Panc1 (cell line): Measurements from ENCODE around the gene ZNF521. TPM values are rescaled to one million over a fixed set of nuclear protein-coding genes. Genes with fewer than 3 reads are reported as not detected.

Experiments used
- ATAC-seq: fragments of 200-7000 bp; cut with Tn5 transposase; 2 replicates; pipeline ENCODE4 v1.9.1; 2020; ENCODE audit warnings: mild to moderate bottlenecking, moderate library complexity
- BruUV-seq: library from RNA; stranded (reverse); fragments of 400-500 nt; replicated peaks from 2 replicates; lab custom pipeline; 2021; lab: Mats Ljungman, UMichigan
- CTCF ChIA-PET: fragments of 300-600 bp; sonication (Branson Sonifier 250); formaldehyde crosslinking; loops from one replicate; lab custom pipeline; 2022; ENCODE audit warnings: antibody characterized with exemption; lab: Charles Lee
- POLR2A ChIA-PET: fragments of 300-600 bp; sonication (Branson Sonifier 250); formaldehyde crosslinking; loops from one replicate; lab custom pipeline; 2022; ENCODE audit warnings: antibody characterized with exemption; lab: Charles Lee
- DNase-seq: peaks from one replicate; pipeline ENCODE4 v3.0.0-alpha.2; 2010; ENCODE audit warnings: low read depth, low spot score
- H3K27ac ChIP-seq: 2 replicates; pipeline ENCODE4 v1.5.1; 2011; ENCODE audit warnings: mild to moderate bottlenecking, low read length, inconsistent platforms
- H3K27me3 ChIP-seq: fragments of 200-500 bp; sonication (Bioruptor generic); 2 replicates; pipeline ENCODE4 v1.6.0; 2014; ENCODE audit warnings: low read length, inconsistent platforms; ENCODE audit not compliant: control insufficient read depth, insufficient read depth
- H3K36me3 ChIP-seq: fragments of 200-500 bp; sonication (Bioruptor generic); 2 replicates; pipeline ENCODE4 v1.5.1; 2014; ENCODE audit warnings: inconsistent platforms, mild to moderate bottlenecking, low read length, moderate library complexity; ENCODE audit not compliant: control insufficient read depth, insufficient read depth
- H3K4me1 ChIP-seq: 2 replicates; pipeline ENCODE4 v1.5.1; 2011; ENCODE audit warnings: inconsistent platforms, mild to moderate bottlenecking, low read length, moderate library complexity; ENCODE audit not compliant: control insufficient read depth, insufficient read depth
- H3K4me3 ChIP-seq, 2 experiments: 2 replicates each; pipeline ENCODE4 v1.5.1; 2011 to 2012; ENCODE audit warnings: low read depth in 2 of 2, low read length in 2 of 2, mild to moderate bottlenecking in 2 of 2, inconsistent platforms in 1 of 2, moderate library complexity in 1 of 2
- H3K9me3 ChIP-seq: fragments of 200-500 bp; sonication (Bioruptor generic); 2 replicates; pipeline ENCODE4 v1.5.1; 2014; ENCODE audit warnings: low read depth, mild to moderate bottlenecking, inconsistent platforms, low read length, moderate library complexity; ENCODE audit not compliant: control insufficient read depth, insufficient read depth
- POLR2AphosphoS5 ChIP-seq: IDR thresholded peaks from 2 replicates; pipeline ENCODE4 v1.6.1; 2012; ENCODE audit warnings: mild to moderate bottlenecking, low read depth, low read length, moderate library complexity
- SIN3A ChIP-seq: IDR thresholded peaks from 2 replicates; pipeline ENCODE4 v1.6.1; 2012; ENCODE audit warnings: low read depth, mild to moderate bottlenecking, low read length, moderate library complexity, borderline replicate concordance; ENCODE audit not compliant: insufficient read depth
- TCF7L2 ChIP-seq: IDR thresholded peaks from 2 replicates; pipeline ENCODE4 v1.6.1; 2011; ENCODE audit warnings: mild to moderate bottlenecking, low read depth, low read length, inconsistent platforms
- in situ Hi-C: cut with HindIII; loops from 2 replicates; pipeline ENCODE4 v1.10.0; 2016; ENCODE audit warnings: low sequenced_read_pairs, low pct_unique_long_range_greater_than_20kb
- intact Hi-C: fragments of 100-400 bp; cut with micrococcal nuclease; formaldehyde crosslinking; loops from one replicate; pipeline ENCODE4 v1.10.0; 2022; ENCODE audit not compliant: unreplicated experiment
- total RNA-seq: library from RNA; stranded (reverse); gene quantifications from one replicate; pipeline ENCODE4 v1.2.1, GENCODE V29; 2021; ENCODE audit not compliant: unreplicated experiment
- TF ChIP-seq, protein P1 (sequence below): fragments of 450-650 bp; IDR thresholded peaks from 2 replicates; pipeline ENCODE4 v1.5.1; 2017; ENCODE audit warnings: mild to moderate bottlenecking
- TF ChIP-seq, protein P2 (sequence below), 2 experiments: IDR thresholded peaks; 2 replicates each; pipeline ENCODE4 v1.6.1; 2011 to 2012; ENCODE audit warnings: low read depth in 2 of 2, control low read depth in 1 of 2, low read length in 1 of 2, mild to moderate bottlenecking in 1 of 2, moderate library complexity in 1 of 2; ENCODE audit not compliant: insufficient read depth in 1 of 2

Gene ZNF521
- total RNA-seq, 1 experiment from 2014 or later: 0.15 TPM

DNA sequence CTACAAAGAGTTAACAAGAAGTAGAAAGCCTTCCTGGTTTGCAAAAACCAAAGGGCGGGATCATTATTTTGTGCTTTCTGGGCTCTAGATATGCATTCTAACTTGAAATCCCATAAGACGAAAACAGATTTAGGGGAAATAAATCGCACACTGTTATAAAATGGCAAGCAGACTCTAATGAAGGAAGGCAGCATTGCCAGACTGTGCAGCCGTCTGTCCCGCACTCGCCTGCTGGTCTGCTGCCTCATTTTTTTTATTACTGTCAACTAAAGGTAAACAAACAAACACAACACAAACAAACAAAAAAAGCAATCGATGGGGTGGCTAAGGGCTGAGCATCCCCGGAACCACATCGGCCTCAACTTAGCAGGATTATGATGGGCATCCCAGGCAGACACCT, 24.4 kb downstream of the ZNF521 start:
- intact Hi-C loops (no loop called here), in situ Hi-C loops (no loop called here)
- DNase-seq (no peak), ATAC-seq (no peak)
- no TSS peak for BruUV-seq
- POLR2A ChIA-PET: no interaction called here
- Histone ChIP-seq H3K9me3 (no peaks in the 10 kb centered on the region), H3K4me1 (no peaks in the 10 kb centered on the region), H3K36me3 (no peaks in the 10 kb centered on the region), H3K27me3 (no peaks in the 10 kb centered on the region), H3K4me3 (no peak overlapping the region), H3K27ac (no peak overlapping the region)
- CTCF ChIA-PET: no interaction called here
- TF ChIP-seq, protein P1, sequence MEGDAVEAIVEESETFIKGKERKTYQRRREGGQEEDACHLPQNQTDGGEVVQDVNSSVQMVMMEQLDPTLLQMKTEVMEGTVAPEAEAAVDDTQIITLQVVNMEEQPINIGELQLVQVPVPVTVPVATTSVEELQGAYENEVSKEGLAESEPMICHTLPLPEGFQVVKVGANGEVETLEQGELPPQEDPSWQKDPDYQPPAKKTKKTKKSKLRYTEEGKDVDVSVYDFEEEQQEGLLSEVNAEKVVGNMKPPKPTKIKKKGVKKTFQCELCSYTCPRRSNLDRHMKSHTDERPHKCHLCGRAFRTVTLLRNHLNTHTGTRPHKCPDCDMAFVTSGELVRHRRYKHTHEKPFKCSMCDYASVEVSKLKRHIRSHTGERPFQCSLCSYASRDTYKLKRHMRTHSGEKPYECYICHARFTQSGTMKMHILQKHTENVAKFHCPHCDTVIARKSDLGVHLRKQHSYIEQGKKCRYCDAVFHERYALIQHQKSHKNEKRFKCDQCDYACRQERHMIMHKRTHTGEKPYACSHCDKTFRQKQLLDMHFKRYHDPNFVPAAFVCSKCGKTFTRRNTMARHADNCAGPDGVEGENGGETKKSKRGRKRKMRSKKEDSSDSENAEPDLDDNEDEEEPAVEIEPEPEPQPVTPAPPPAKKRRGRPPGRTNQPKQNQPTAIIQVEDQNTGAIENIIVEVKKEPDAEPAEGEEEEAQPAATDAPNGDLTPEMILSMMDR: no peak
- TF ChIP-seq, protein P2, sequence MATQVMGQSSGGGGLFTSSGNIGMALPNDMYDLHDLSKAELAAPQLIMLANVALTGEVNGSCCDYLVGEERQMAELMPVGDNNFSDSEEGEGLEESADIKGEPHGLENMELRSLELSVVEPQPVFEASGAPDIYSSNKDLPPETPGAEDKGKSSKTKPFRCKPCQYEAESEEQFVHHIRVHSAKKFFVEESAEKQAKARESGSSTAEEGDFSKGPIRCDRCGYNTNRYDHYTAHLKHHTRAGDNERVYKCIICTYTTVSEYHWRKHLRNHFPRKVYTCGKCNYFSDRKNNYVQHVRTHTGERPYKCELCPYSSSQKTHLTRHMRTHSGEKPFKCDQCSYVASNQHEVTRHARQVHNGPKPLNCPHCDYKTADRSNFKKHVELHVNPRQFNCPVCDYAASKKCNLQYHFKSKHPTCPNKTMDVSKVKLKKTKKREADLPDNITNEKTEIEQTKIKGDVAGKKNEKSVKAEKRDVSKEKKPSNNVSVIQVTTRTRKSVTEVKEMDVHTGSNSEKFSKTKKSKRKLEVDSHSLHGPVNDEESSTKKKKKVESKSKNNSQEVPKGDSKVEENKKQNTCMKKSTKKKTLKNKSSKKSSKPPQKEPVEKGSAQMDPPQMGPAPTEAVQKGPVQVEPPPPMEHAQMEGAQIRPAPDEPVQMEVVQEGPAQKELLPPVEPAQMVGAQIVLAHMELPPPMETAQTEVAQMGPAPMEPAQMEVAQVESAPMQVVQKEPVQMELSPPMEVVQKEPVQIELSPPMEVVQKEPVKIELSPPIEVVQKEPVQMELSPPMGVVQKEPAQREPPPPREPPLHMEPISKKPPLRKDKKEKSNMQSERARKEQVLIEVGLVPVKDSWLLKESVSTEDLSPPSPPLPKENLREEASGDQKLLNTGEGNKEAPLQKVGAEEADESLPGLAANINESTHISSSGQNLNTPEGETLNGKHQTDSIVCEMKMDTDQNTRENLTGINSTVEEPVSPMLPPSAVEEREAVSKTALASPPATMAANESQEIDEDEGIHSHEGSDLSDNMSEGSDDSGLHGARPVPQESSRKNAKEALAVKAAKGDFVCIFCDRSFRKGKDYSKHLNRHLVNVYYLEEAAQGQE (IDR thresholded peaks at IDR 0.05; ENCODE audit: insufficient read depth in 1 of 2, low read depth in 2 of 2, low read length in 1 of 2): no peak
- TF ChIP-seq POLR2AphosphoS5: no peak
- no peak for TF ChIP-seq TCF7L2
- TF ChIP-seq SIN3A: no peak

DNA sequence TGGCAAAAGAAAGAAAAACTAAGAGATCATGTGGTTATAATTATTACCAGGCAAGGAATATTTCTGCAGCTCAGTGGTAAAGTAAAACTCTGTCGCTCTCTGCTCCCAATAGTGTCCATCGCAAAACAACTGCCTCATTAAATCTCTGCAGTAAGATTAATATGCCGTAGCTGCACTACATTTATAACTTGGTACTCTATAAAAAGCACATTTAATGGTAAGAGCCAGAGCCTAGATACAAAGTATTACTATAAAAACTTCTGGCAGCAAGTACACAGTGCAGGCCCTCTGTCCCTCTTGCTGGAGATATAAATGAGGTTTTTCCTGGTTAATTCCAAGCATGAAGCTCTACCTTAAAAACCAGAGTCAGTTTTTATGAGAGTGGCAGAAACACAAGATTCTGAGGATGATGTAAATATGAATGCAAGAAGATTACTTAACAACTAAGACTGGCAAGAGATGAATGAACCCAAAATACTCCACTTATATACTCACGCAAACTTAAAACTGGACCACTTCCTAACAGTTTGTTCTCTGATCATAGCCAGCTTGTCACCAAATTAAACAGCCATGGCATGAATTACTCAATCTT, 25.5 kb downstream of the ZNF521 start:
- Histone ChIP-seq H3K27me3 (no peaks in the 10 kb centered on the region), H3K4me1 (no peaks in the 10 kb centered on the region), H3K4me3 (no peak overlapping the region), H3K27ac (no peak overlapping the region), H3K9me3 (no peaks in the 10 kb centered on the region), H3K36me3 (no peaks in the 10 kb centered on the region)
- TF ChIP-seq, protein P1: no peak
- TF ChIP-seq, protein P2 (IDR thresholded peaks at IDR 0.05; ENCODE audit: insufficient read depth in 1 of 2, low read depth in 2 of 2, low read length in 1 of 2): no peak
- no peak for TF ChIP-seq SIN3A
- TF ChIP-seq POLR2AphosphoS5: no peak
- BruUV-seq: no TSS peak
- ATAC-seq: no peak
- ChIA-PET POLR2A (no interaction called here), CTCF (no interaction called here)
- intact Hi-C loops: no loop called here
- in situ Hi-C loops: no loop called here
- DNase-seq: no peak
